Measurements from ENCODE around the gene IVNS1ABP.
"Not testable (repeated sequence)": the region's sequence is repeated elsewhere in the genome, so short reads cannot be mapped to it uniquely, and the experiment has no call there.

Gene IVNS1ABP

GRCh38 chr1:185328255-185328654 lies 11.2 kb upstream of the IVNS1ABP start:
- no peak for DNase-seq

GRCh38 chr1:185325413-185325812 lies 8.4 kb upstream of the IVNS1ABP start:
- DNase-seq = no peak

GRCh38 chr1:185324118-185324517 lies 7.1 kb upstream of the IVNS1ABP start:
- DNase-seq = no peak

- no peak for DNase-seq
These were observed 5.6 kb upstream of the IVNS1ABP start for GRCh38 chr1:185322636-185323035.

- not testable (repeated sequence) for DNase-seq
These were observed 4.7 kb upstream of the IVNS1ABP start for GRCh38 chr1:185321653-185322221.

- DNase-seq = not testable (repeated sequence)
These were observed 4.1 kb upstream of the IVNS1ABP start for GRCh38 chr1:185321104-185321503.

GRCh38 chr1:185319139-185319475 lies 2.1 kb upstream of the IVNS1ABP start:
- DNase-seq = no peak

GRCh38 chr1:185318431-185319138 lies 1.5 kb upstream of the IVNS1ABP start:
- no peak for DNase-seq

GRCh38 chr1:185317886-185318310 lies 855 bp upstream of the IVNS1ABP start:
- DNase-seq = no peak

GRCh38 chr1:185316163-185317033 lies 645 bp downstream of the IVNS1ABP start:
- DNase-seq = peak; percentile 87

GRCh38 chr1:185315445-185316071 lies 1.5 kb downstream of the IVNS1ABP start:
- no peak for DNase-seq

- no peak for DNase-seq
These were observed 2.6 kb downstream of the IVNS1ABP start for GRCh38 chr1:185314411-185314810.

GRCh38 chr1:185312361-185313138 lies 4.5 kb downstream of the IVNS1ABP start:
- DNase-seq = no peak

GRCh38 chr1:185311589-185312225 lies 5.3 kb downstream of the IVNS1ABP start:
- no peak for DNase-seq

GRCh38 chr1:185309566-185309965 lies 7.5 kb downstream of the IVNS1ABP start:
- DNase-seq = no peak

GRCh38 chr1:185308126-185308525 lies 8.9 kb downstream of the IVNS1ABP start:
- DNase-seq = no peak

- DNase-seq = no peak
These were observed 11.6 kb downstream of the IVNS1ABP start for GRCh38 chr1:185305419-185305818.

GRCh38 chr1:185300152-185300551 lies 16.9 kb downstream of the IVNS1ABP start:
- no peak for DNase-seq

- no peak for DNase-seq
These were observed 19.1 kb downstream of the IVNS1ABP start for GRCh38 chr1:185297982-185298381.

- no peak for DNase-seq
These were observed 22.0 kb downstream of the IVNS1ABP start for GRCh38 chr1:185295091-185295490.

GRCh38 chr1:185293967-185294542 lies 23.0 kb downstream of the IVNS1ABP start:
- no peak for DNase-seq

- DNase-seq = no peak
These were observed 24.8 kb downstream of the IVNS1ABP start for GRCh38 chr1:185292237-185292636.

Data from activated T-cell treated with anti-CD3 and anti-CD28 coated beads, Interleukin-2, amount 50 U/mL, for 1 hour (primary cell).